DMS53 (cell line): ENCODE results near the gene ADGRL3.

Source experiments
- DNase-seq: peaks from one replicate; lab custom pipeline; 2025; lab: John Stamatoyannopoulos, UW

The ADGRL3 gene

DNA sequence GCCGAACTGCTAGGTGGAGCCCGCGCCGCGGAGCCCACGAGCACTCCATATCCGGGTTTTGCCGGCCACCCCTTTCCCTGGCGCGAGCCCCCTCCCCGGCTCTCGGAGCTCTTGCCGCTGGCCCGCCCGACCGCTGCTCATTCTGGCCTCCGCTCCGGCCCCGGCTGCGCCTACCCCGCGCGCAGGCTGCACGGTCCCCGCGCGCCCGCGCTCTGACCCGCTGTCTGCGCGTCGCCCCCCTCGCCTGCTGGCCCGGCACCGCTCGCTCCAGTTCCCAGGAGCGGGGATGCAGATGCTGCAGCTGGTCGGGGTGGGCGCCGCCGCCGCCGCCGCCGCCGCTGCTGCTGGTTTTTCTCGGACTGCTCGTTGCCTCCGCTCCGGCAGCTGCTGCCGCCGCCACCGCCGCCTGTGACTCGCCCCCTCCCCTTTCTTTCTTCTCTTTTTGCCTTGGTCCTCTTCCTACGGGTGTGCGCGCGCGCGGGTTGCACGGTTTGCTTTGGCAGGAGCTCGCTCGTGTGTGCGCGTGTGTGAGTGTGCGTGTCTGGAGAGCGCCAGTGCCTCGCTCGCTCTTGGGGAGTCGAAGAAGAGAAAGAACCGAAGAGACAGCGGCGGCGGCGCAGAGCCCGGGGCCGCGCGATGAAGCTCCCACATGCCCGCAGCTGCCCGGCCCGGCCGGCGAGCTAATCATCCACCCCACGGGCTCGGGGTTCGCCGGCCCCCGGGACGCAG lies at the start of gene ADGRL3:
TSS of gene ADGRL3 (plus strand) at position 140 of the 729 bp plus-strand sequence.
- DNase-seq, result peak; percentile 60

DNA sequence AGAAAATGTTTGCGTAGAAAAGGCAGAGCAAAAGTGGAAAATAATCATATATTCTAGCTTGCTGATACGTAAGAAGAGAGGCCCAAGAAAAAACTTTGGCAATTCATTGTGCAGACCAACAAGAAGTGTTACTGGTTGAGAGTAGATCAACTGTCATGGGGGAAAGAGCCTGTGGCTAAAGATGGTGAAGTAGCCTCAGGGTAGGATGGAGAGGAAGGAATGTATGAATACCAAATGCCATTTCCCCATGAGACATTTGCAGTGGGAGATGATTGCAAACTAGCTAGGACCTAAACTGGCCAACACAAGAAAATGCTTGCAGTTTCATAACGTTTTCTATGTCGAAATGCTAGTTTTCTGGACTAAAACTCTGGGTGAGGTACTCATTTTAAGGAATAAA lies 47.7 kb upstream of the ADGRL3 start:
- no peak for DNase-seq

DNA sequence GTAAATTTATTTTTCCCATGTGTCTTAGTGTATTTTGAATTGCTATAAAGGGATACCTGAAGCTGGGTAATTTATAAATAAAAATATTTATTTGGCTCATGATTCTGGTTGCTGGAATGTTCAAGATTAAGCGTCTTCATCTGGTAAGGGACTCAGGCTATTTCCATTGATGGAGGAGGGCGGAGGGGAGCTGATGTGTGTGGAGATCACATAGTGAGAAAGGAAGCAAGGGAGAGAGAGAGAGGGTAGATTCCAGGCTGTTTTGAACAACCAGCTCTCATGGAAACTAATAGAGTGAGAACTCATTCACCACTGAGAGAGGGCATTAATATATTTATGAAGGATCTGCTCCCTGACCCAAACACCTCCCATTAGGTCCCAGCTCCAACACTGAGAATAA lies 39.6 kb upstream of the ADGRL3 start:
- no peak for DNase-seq

DNA sequence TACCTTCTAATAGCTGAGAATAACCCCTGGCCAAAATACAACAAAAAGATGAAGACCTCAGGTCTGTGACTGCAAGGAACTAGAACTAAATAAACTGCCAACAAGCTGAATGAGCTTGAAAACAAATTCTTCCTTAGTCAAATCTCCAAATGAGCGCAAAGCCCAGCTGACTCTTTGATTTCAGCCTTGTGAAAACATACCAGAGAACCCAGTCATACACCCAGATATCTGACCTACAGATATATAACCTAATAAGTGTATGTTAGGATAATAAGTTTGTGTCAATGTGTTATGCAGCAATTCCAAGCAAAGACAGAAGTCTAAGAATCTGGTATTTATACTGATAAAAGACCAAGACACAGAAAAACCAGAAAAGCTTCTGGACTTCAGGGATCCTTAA lies 38.0 kb upstream of the ADGRL3 start:
- no peak for DNase-seq

DNA sequence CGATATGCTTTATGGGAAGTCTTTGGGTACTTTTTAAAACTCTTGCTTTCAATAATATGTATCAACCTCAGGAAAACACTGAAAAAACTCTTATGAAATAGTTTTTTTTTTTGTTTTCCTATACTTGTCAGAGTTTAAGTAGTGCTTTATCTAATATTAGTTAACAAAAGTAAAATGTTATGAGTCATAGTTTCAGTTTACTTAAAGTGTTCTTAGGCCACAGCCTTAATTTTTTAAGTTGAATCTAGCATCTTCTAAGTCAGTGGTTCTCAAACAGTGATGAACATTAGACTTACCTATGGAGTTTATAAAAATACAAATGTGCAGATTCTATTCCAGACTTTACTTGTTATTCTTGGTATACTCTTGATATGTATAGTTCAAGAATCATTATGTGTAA lies 26.3 kb upstream of the ADGRL3 start:
- no peak for DNase-seq

DNA sequence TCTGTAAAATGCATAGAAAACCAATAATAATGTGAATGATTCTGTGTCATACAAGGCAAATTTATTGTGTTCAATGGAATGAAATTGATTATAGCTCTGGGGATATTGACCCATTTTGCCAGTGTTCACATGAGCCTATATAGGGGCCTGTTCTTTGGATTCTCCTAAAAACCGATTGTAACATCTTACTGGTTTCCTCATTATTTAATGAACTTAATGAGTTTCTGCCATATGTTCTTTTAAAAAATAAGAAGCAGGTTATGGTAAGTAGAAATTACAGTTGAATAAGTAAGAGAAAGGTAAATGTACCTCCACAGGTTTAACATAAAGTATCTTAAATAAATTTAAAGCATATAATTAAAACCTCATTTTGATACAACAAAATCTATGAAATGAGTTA lies 24.6 kb upstream of the ADGRL3 start:
- DNase-seq, result no peak

DNA sequence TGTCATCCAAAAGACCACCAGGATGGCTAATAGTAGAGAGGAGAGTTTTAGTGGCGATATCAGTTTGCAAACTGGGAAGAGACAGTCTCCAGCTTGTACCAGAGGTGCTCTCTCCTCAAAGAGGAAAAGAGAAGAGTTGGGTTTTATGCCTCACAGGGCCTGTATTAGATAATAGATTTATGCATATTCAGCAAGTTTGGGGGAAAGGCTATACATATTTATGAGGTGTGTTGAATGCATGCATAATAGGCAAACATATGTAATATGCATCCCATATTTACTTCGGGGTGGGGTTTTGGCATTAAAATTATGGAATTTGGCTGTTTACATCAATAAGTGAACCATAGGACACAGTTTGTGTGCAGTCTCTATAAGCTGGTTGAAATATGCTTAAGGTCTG lies 22.8 kb upstream of the ADGRL3 start:
- no peak for DNase-seq

DNA sequence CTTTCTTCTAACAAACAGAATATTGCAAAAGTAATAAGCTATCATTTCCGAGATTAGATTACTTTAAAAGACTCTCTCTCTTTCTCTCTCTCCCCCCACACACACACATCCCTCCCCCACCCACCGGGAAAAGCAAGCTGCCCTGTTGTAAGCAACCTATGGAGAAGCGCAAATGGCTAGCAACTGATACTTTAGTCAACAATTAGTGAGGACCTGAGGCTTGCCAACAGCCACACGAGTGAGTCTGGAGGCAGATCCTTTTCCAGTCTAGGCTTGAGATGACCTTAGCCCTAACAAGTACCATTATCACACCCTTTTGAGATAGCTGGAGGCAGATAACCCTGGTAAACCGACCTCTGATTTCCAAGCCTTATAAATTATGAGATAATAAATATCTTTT lies 19.7 kb upstream of the ADGRL3 start:
- DNase-seq, result no peak

DNA sequence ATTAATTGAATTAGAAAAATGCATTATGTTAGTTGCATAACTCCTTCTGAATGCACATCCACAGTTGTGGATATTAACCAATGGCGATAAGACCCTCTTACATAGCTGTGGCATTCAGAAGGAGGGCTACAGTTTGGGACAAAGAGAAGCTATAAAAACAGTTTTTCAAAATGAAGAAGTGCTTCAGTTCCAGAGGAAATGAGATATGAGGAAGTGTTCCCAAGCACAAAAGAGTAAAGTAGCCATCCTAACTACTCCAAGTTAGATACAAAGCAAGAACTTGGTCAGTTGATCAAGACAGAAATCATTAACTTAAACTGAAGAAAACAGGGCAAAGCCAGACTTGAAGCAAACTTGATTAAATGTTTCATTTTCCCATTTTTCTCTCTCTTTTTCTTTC lies 17.2 kb upstream of the ADGRL3 start:
- no peak for DNase-seq

DNA sequence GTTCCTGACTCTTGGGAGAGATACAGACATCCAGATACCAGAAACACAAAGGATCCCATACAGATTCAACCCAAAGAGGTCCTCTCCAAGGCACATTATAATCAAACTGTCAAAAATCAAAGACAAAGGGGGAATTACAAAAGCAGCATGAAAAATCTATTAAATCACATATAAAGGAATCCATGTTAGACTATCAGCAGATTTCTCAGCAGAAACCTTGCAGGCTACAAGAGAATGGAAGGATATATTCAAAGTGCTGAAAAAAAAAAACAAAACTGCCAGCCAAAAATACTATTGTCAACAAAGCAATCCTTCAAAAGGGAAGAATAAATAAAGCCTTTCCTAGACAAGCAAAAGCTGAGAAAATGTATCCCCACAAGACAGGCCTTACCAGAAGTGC lies 14.8 kb upstream of the ADGRL3 start:
- DNase-seq, result no peak

DNA sequence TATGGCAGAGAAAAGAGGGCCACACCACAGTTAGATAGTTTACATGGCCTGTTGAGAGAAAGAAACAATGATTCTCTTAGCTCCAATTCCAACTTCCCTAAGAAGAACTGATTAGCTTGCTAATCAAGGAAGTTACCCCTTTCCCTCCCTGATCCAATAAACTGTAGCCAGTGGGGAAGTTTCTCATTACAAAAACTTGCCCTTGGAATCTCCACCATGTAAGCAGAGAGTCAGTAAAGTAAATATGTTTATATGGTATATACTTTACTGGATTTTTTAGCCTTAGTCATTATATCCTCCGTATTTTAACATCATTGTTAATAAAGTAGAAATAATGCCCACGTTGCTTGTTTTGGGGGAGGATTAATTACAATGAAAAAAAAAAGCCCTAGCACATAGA lies 7.7 kb upstream of the ADGRL3 start:
- no peak for DNase-seq

DNA sequence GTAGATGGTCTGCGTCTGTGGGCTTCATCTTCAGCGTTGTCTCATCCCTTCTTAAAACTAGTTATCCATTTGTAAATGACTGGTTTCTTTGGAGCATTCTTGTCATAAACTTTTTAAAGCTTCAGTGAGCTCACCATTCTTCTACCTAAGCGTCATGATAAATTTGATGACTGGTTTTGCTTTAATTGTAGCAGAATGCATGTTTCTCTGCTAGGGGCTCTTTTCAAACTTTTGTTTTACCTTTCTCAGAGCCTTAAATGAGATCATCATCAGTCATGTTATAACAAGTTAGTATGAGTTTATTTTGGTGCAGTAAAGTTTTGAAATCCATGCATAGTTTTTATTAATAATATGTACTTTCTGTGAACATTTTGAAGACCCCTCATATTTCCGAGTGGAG lies 6.3 kb upstream of the ADGRL3 start:
- DNase-seq, result no peak

DNA sequence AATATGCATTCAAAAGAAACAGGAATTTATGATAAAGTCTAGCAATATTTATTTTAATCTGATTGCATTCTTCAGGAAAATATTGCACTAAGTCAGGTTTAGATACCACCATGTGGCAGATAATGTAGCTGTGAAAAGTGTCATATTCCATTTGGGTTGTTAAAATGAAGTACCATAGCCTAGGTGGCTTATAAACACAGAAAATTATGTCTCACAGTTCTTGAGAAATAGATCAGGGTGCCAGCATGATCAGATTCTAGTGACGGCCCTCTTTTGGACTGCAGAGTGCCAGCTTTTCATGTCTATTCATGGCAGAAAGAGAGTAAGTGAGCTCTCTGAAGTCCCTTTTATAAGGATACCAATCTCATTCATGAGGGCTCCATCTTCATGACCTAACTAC lies 5.6 kb upstream of the ADGRL3 start:
- DNase-seq, result no peak

DNA sequence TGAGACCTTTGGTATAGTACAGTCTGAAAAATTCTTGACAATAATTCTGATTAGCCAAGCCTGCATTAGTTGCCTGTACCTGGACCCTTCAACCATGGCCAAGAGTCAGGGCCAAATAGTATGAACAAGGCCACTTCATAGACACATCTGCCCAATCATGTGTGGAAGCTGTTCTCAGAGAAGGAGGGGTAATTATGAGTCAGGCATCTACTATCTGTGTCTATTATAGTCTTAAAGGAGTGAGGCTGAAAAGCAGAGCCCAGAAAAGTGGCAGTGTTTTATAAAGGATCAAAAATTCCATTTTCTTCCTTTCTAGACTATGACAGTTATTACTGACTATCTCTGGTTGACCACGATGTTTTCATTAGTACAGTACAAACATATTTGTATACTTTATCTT lies 5.0 kb upstream of the ADGRL3 start:
- peak; percentile 4 for DNase-seq

DNA sequence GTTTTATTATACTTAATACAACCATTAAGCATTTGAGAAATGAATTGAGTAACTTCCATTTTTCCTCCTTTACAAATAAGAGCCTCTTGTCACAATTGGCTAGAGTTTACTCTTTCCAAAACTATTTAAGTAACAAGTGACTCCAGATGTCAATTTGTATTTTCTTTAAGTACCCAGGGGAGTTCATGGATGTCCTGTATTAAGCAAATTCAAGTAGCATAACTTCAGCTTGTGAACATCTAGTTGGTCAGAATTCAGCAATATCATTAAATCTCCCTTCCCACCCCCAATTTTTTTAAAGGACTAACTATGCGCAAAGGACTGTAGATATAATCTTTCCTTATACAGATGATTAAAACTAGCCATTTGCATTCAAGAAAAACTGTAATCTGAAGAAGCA lies 1.4 kb upstream of the ADGRL3 start:
- no peak for DNase-seq

DNA sequence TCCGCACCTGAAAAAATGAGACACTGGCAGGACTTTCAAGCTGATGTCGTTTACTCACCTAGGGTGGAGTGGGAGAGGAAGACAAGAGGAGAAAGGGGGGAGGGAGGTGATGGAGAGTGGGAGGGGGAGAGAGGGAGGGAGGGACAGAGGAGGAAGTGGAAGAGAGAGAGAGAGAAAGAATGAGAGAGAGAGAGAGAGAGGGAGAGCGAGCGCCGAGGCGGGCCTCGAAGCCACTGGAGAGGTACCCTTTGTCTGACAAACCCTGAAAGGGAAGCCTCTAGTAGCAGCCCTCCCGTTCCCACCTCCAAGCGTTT lies 296 bp upstream of the ADGRL3 start:
- DNase-seq, result no peak

DNA sequence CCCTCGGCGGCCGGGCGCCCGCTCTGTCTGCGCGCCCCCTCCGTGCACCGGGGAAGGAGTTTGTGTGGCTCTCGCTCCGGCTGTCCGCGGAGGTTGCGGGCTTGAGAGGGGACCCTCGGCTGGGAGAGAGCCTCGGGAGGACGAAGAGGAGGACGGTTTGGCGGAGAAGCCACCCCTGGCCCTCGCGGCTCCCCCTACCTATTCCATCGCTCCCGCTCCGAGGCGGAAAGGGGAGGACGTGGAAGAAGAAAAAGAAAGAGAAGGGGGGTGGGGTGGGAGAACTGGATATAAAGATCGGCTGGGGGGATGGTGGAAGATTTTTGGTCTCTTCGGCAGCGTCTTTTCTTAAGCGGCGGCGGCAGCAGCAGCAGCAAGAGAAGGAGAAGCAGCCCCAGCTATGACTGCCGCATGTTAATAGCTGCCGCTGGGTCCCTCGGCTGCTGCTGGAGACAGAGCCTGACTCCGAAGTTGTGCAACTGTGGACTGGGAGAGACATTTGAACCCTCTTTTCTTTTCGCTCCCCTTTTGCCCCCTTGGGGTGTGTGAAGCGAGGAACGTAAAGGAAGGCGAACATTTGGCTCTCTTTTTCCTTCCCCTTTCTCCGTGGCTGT lies 895 bp downstream of the ADGRL3 start:
- peak; percentile 47 for DNase-seq

DNA sequence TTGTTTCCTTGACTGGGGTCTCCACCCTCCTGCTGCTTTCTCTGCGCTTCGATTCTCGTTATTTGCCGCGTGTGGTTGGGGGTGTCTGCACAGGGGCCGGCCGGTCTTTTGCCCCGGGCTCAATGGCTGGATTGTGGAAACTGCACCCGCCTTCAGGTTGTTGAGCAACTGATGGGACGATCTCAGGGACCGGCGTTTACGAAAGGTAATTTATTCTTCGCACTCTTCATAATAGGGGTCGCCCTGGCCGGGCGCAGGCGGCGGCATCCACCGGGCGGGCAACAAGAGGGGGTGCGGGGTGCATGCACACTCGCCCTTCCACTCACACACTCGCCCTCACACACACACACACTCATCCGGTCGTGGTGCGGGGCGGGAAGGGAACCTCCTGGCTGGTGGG lies 1.4 kb downstream of the ADGRL3 start:
- DNase-seq, result peak; percentile 35

DNA sequence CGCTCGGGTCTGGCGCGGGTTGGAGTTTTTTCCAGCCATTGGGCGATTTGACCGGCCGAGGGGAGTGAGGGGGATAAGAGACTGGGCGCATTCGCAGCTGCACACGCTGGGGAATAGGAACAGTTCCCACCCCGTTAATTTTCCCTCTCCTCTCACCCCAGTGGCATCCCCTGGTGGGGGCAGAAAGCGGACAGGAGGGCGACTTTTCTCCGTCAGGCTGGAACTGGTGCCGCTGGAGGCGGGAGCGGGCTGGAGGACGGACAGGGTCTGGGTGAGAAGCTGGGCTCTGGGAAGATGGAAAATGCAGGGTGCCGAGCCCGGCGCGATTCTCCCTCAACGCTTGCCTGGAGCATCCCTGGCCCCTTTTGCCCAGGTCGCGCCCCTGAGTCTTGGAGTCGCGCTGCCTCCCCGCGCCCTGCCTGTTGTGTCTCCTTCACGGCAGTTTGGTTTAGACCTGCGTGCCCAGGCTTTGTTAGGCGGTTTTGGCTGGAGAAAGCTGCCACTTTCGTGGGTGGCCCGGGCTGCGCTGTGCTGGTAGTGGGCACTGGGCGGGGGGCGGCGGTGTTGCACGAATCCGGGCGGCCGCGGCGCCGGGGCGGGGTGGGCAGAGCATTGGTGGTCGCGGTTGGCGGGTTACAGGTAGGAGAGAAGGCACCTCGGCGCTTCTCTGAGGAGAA lies 2.0 kb downstream of the ADGRL3 start:
- peak; percentile 48 for DNase-seq

DNA sequence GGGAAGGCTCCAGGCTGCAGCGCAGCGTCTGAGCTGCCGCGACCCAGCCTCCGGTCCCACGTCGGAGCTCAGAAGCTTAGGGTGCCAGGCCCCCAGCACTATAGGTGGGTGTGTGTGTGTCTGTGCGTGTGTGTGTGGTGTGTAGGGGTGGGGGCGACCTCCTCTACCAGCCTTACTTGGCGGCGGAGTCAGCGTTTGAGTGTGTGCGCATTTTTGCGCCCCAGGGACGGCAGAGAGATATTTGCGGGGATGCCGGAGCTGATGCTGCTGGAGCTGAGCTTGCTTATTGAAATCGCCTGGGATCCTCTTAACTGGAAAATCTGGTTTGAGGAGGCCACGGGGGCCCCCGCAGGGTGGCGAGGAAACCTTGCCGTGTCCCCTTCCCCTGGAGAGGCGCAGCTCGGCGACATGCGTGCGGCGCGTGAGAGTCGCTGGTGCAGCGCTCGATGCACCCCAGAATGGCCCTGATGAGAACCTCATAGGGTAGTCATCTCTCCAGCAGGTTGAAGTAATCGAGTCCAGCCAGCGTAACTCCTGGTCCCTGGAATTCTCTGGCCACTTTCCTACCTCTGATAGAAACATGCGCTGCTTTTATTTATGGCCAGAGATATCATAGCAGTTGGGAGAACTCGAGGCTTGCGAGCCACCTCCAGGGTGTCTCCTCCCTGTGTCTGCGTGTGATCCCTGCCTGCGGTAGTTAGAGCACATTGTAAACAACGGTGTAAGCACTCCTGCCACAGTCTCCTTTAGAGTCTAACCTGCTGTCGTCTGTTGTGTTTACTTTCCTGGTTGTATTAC lies 2.7 kb downstream of the ADGRL3 start:
- peak; percentile 83 for DNase-seq

DNA sequence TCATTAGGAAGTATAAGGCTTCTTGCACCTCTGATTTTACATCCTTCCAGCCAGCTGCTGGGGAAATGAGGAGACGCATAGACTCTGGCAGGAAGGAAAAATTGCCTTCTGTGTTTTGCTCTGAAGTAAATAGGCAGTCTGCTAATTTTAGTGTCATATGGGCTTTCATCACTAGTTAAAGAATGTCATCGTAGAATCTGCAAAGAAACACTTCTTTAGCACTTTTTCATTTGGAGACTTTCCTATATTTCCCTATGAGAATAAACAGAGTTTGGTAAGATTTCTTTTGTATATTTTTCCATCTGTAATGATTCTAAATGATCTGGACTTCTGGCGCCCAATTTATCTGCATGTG lies 3.3 kb downstream of the ADGRL3 start:
- DNase-seq, result no peak

DNA sequence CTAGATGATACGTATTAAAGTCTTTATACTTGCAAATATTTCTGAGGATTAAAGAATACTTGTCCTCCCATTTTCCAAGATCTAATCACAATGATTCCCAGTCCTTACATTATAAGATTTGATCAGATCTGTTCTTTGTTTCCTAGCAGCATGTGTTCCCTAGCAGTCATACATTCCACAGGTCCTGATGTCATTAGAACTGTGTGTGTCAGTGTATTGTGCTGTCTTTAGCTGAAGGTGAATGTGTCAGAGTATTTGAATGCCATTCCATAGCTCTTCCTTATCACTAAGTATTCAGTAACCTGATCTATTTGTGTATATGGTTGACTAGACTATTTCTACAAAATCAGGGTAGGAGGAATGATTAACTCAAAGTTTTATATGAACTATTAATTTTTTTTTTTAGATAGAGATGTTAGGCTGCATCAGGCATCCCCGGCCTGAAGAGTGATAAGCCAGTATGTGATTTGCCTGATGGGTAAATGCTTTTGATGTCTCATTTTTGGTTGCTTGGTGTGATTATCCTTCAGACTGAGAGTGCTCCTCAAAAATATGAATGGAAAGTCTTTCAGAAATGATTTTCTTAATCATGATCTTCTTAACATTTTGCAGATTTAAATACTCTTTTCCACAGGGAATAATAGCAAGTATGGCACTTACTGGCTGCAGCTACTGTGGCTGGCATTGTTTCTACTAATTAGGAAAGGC lies 4.4 kb downstream of the ADGRL3 start:
- DNase-seq, result peak; percentile 64
